ENCODE results near the gene CHCHD1.
"Not testable (repeated sequence)": the region's sequence is repeated elsewhere in the genome, so short reads cannot be mapped to it uniquely, and the experiment has no call there.

The CHCHD1 gene

GRCh38 chr10:73814276-73814895 lies 32.5 kb downstream of the CHCHD1 start:
- no peak for DNase-seq

GRCh38 chr10:73814896-73815718 lies 33.3 kb downstream of the CHCHD1 start:
- peak; percentile 28 for DNase-seq

GRCh38 chr10:73815719-73816030 lies 33.8 kb downstream of the CHCHD1 start:
- DNase-seq, result no peak

- DNase-seq, result no peak
These were observed 35.3 kb downstream of the CHCHD1 start for GRCh38 chr10:73816917-73817729.

GRCh38 chr10:73817826-73818225 lies 36.0 kb downstream of the CHCHD1 start:
- no peak for DNase-seq

GRCh38 chr10:73818402-73818801 lies 36.6 kb downstream of the CHCHD1 start:
- DNase-seq, result no peak

GRCh38 chr10:73819081-73819480 lies 37.2 kb downstream of the CHCHD1 start:
- no peak for DNase-seq

GRCh38 chr10:73819513-73820093 lies 37.8 kb downstream of the CHCHD1 start:
- no peak for DNase-seq

GRCh38 chr10:73823391-73823790 lies 41.5 kb downstream of the CHCHD1 start:
- DNase-seq, result no peak

- no peak for DNase-seq
These were observed 42.4 kb downstream of the CHCHD1 start for GRCh38 chr10:73824146-73824725.

- DNase-seq, result no peak
These were observed 45.7 kb downstream of the CHCHD1 start for GRCh38 chr10:73827346-73828089.

- DNase-seq, result no peak
These were observed 46.3 kb downstream of the CHCHD1 start for GRCh38 chr10:73828161-73828560.

GRCh38 chr10:73829090-73829489 lies 47.2 kb downstream of the CHCHD1 start:
- DNase-seq, result not testable (repeated sequence)
